SHP77 treated with DMSO at 0.1 percent for 48 hours (cell line): ENCODE results near the gene DCDC2B.

Experiments
- DNase-seq: peaks from one replicate; lab custom pipeline; 2025; lab: John Stamatoyannopoulos, UW

DCDC2B gene

GRCh38 chr1:32223683-32224082 lies 14.8 kb downstream of the DCDC2B start:
- DNase-seq, result no peak

GRCh38 chr1:32224285-32224684 lies 15.4 kb downstream of the DCDC2B start:
- DNase-seq, result no peak

GRCh38 chr1:32228771-32229170 lies 19.9 kb downstream of the DCDC2B start:
- no peak for DNase-seq

DNA sequence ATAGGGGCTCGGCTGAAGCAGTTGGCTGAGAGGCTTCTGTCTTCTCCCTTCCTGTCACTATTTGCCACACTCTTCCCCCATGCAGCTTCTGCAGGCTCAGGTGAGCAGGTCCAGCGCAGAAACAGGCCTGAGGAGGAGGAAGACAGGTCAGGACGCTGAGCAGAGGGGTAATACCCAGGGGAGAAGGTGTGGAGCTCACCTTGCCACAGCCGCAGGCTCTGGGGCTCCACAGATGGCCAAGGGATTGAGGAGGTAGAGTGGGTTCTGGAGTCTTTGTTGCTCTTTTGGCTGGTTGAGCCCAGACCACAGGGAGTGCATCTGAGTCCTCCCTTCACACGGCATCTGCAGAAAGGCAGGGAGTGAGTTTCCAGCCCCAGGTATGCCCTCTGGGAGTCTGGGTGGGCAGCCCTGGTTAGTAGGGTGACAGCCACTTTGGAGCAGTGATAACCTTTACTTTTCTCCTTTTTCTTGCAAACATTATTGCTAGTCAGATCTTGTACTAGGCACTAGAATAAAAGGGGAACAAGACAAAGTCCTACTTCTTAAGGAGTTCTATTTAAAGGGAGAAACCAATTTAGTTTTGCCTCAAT lies 23.0 kb downstream of the DCDC2B start:
- no peak for DNase-seq

- DNase-seq, result no peak
These were observed 23.8 kb downstream of the DCDC2B start for GRCh38 chr1:32232558-32233304.

DNA sequence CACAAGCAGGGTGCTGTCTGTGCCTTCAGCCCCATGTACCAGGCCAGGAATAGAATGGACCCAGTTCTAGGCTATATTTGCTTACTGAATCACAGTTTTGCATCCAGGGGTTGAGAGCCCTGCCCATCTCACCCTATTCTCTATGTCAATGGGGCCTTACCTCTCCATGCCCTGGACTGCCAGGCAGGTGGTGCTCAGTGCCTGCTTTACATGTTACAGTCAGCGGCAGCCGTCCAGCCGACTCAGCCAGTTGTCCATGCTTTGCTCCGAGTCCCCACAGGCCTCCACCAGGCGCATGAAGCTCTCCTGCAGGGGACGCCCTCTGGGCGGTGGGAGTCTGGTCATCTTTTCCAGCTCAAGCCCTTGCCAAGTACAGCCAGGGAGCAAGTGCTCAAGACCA lies 25.9 kb downstream of the DCDC2B start:
- no peak for DNase-seq

- DNase-seq, result no peak
These were observed 30.4 kb downstream of the DCDC2B start for GRCh38 chr1:32239337-32239736.

- DNase-seq, result no peak
These were observed 30.9 kb downstream of the DCDC2B start for GRCh38 chr1:32239790-32240139.

DNA sequence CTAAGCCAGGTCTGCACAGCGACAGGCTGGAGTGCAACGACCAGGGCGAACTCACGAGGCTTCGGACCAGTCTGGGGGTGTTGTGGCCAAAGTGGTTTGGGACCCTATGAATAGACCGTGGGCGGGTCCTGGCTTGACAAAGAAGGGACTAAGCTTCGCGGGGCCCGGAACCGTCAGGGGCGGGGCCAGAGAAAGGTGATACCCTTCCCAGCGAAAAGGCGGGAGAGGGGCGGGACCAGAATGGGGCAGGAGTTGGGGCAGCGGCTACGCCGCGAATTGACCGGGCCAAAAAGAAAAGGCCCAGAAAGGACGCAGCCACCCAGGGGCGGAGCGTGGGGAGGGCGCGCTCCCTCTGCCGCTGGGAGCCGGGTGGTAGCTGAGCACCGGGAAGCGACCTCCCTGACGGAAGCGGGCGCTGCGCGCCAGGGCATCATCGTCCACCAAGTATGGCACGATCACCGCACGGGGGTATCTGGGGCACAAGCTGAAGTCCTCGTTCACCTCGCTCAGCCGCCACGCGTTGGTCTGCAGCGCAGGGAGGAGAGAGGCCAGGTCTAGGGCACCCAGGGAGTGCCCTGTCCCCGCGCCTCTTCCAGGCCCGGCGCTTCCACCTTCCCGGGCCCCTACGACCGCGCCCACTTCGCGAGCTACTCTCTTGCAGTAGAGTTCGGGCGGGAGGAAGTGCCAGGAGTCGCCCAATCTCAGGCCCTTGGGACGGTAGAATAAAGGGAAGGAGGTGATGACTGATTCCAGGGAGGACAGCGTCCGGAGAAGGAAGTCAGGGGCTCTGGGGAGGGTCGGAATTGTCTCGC lies 31.5 kb downstream of the DCDC2B start:
- peak; percentile 88 for DNase-seq

DNA sequence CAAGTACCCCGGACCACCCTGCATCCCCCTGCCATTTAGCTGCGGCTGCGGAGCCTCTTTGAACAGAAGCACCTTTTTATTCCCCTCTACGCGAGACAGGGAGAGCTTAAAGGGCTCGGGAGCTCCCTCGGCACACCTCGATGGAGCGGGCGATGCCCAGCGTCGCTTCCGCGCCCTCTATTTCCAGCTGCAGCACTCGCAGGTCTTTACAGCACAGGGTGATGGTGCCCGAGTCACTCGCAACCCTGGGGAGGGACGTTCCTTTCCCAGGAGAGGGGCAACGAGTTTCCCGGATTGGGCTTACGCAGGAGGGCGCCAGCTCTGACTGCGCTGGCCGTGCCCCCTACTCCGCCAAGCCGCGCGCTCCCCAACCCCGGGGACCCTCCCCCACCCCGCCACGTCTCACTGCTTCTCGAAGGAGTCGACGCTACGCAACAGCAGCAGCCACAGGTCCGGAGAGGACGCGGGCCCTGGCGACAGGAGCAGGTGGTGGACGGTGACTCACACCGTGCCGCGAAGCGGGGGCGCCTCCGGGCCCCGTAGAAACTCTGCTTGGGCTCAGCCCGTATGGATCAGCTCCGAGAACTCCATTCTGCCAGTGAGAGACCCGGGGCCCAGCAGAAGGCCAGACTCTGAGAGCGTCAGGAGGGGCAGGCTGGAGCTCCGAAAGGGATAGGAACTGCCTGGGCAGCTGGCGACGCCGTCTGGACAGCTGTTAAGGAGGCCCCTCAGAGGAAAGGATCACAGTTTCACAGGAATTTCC lies 32.3 kb downstream of the DCDC2B start:
- DNase-seq, result peak; percentile 81

GRCh38 chr1:32242341-32242851 lies 33.5 kb downstream of the DCDC2B start:
- DNase-seq, result peak; percentile 18

DNA sequence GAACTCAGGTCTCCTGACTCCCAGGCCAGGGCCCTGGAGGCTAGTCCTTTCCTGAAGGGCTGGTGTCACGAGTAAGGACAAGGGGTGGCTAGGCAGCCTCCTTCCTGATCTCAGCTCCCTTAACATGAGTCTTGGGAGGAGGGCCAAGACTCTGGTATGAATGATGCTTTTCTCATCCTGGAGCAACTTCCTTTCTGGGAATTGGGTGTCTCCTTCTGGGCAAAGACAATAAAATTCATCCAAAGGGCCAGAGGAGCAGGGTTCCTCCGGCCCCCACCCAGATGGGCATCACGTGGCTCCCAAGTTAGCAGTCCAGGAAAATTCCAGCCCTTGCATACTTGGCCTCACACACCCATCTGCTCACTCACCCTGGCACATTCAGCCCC lies 38.0 kb downstream of the DCDC2B start, which contains the start of gene FAM167B:
TSS of gene FAM167B (plus strand) at position 335 of the 386 bp plus-strand sequence. CDS start 200 bp downstream, outside the sequence.
- DNase-seq, result no peak

DNA sequence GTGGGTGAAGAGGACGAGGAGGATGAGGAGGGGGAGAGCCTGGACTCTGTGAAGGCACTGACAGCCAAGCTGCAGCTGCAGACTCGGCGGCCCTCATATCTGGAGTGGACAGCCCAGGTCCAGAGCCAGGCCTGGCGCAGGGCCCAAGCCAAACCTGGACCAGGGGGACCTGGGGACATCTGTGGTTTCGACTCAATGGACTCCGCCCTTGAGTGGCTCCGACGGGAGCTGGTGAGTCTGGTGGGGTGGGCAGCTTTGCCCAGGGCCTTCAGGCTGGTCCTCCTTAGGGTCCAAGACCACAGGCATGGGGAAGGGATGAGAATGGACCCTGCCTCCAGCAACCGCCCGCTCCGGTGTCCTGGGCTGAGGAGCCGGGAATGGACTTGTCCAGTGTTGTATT lies 38.6 kb downstream of the DCDC2B start:
- DNase-seq, result no peak

GRCh38 chr1:32247983-32248889 lies 39.3 kb downstream of the DCDC2B start:
- DNase-seq, result peak; percentile 92

- DNase-seq, result no peak
These were observed 41.1 kb downstream of the DCDC2B start for GRCh38 chr1:32249831-32250525.

DNA sequence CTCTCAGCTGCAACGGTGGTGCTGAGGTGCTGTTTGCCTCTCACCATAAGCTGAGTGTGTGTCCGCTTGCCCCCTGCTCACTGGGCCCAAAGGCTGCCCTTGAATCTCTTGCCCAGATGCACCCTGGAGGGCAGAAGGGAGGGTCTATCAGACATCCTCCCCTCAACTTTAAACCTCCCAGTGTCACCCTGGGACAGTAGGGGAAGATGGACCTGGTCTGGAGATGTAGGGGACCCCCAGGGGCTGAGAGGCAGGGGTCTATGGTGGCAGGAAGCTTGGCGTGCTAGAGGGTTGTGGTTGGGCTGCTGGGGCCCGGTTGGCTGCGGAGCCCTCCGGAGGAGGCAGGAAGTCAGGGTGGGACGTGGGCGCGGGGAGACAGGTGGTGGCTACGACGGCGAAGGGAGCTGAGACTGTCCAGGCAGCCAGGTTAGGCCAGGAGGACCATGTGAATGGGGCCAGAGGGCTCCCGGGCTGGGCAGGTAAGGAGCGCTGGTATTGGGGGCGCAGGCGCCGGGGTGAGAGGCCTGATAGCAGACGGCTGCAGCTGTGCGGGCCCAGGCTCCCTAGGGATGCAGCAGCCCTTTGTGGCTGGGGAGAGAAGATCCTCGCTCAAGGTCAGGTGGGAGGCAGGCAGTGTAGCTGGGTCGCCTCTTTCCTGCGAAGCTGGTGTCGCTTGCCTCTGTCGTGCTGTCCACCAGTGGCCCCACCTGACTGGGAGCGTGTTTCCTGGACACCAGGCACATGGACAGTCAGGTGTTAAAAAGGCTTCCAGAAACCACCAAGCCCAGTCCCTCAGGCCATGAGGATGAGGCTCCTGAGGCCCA lies 42.2 kb downstream of the DCDC2B start, which contains the start of gene LCK:
TSS of gene LCK (plus strand) at position 373 of the 824 bp plus-strand sequence. CDS start 23,065 bp downstream, outside the sequence.
- DNase-seq, result no peak

DNA sequence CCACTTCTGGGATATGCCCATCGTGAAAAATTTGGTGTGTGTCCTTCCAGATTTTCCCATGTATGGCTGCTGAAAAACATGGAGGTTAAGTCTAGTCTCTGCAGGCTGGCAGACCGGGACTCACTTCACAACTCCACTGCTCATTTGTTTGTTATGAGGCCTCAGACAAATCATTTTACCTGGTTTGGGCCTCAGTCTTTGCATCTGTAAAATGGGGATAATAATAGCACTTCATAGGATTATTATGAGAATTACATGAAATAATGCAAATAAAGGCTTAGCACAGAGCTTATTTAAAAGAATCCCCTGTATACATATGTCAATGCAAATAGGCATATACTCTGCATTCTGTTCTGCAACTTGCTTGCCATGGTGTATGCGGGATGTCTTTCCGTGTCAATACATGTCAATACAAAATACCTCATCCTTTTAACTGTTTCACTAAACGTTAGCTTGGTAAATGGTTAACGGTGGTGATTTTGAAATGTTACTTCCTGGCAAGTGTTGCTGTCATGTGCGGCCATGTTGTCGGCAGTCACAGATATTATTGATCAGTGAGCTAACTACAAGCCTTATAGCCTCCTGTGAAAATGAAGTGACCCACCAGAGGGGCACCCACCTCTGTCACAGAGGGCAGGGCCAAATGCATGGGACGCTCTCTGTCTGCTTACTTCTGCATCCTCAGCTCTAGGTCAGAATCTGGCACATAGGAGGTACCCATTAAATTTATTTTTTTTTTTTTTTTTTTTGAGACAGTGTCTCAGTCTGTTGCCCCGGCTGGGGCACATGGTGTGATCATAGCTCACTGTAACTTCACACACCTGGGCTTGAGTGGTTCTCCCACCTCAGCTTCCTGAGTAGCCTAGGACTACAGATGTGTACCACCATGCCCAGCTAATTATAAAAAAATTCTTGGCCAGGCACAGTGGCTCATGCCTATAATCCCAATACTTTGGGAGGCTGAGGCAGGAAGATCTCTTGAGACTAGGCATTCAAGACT lies 46.5 kb downstream of the DCDC2B start:
- no peak for DNase-seq
